ENCODE measurements around the gene SPPL2B.
A peak's percentile ranks its signal among the peaks of the same experiment; 100 is the strongest.
"Not testable (repeated sequence)": the region's sequence is repeated elsewhere in the genome, so short reads cannot be mapped to it uniquely, and the experiment has no call there.

The SPPL2B gene

GRCh38 chr19:2385053-2385721 lies 56.7 kb downstream of the SPPL2B start:
- DNase-seq (ENCODE audit: low read depth): peak; percentile 95
- TF ChIP-seq CTCF (conservative IDR thresholded peaks at IDR 0.05; ENCODE audit: control insufficient read depth, insufficient read depth, low read depth, low read length): no peak
- H3K4me3 ChIP-seq (ENCODE audit: control insufficient read depth, low read depth, low read length): peak overlapping the region; percentile 7

DNA sequence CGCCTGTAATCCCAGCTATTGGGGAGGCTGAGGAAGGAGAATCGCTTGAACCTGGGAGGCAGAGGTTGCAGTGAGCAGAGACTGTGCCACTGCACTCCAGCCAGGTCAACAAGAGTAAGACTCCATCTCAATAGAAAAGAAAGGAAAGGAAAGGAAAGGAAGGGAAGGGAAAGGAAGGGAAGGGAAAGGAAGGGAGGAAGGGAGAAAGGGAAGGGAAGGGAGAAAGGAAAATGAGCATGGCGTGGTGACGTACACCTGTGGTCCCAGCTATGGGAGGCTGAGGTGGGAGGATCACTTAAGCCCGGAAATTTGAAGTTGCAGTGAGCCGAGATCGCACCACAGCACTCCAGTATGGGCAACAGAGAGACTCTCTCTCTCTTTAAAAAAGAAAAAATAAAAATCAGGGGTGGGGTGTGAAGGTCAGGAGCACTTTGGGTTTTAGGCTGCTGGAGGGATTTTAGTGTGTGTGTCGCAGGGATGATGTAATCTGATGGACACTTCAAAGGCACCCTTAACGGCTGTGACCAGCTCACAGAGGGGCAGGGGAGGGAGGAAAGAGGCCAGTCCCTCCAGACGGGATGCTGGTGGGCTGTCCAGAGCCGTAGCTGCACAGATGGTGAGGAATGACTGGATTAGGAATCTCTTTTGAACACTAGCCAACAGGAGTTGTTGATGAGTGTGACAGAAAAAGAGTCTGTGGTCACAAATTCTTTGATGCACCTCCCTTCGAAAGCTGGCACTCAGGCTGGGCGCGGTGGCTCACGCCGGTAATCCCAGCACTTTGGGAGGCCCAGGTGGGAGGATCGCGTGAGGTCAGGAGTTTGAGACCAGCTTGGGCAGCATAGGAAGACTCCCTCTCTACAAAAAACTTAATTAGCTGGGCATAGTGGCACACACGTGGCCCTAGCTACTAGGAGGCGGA lies 59.1 kb downstream of the SPPL2B start:
- no peak for TF ChIP-seq CTCF (conservative IDR thresholded peaks at IDR 0.05; ENCODE audit: control insufficient read depth, insufficient read depth, low read depth, low read length)
- H3K4me3 ChIP-seq (ENCODE audit: control insufficient read depth, low read depth, low read length): no peak overlapping the region
- DNase-seq (ENCODE audit: low read depth): no peak

GRCh38 chr19:2389594-2389993 lies 61.1 kb downstream of the SPPL2B start:
- no peak for DNase-seq (ENCODE audit: low read depth)
- TF ChIP-seq CTCF (conservative IDR thresholded peaks at IDR 0.05; ENCODE audit: control insufficient read depth, insufficient read depth, low read depth, low read length): no peak
- H3K4me3 ChIP-seq (ENCODE audit: control insufficient read depth, low read depth, low read length): no peak overlapping the region

DNA sequence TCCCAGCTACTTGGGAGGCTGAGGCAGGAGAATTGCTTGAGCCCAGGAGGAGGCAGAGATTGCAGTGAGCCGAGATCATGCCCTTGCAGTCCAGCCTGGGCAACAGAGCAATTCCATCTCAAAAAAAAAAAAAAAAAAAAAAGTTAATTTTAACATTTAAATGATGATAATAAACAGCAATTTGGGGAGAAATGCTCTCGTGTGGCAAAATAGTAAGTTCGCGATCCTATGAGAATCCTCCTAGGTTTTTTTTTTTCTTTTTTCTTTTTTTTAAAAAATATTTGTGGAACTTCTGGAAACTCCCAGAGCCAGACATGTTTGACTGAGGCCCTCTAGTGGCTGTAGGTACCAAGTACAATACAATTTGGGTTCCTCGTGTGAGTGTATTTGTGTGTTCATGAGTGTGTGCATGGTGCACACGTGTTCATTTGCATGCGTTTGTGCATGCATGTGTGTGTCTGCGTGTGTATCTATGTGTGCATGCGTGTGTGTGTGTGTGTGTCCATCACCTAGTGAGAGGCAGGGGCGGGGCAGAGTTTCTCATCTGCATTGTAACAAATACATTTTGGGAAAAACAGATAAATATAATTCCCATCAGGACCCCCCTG lies 62.7 kb downstream of the SPPL2B start:
- TF ChIP-seq CTCF (conservative IDR thresholded peaks at IDR 0.05; ENCODE audit: control insufficient read depth, insufficient read depth, low read depth, low read length): peak; percentile 86
- no peak overlapping the region for H3K4me3 ChIP-seq (ENCODE audit: control insufficient read depth, low read depth, low read length)

DNA sequence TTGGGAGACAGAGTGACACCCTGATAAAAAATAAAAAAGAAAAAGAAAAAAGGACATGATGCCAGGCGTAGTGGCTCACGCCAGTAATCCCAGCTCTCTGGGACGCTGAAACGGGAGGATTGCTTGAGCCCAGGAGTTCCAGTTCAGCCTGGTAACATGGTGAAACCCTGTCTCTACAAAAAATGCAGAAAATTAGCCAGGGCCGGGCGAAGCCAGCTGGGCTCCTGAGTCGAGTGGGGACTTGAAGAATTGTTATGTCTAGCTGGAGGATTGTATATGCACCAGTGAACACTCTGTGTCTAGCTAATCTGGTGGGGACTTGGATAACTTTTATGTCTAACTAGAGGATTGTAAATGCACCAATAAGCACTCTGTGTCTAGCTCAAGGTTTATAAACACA lies 63.9 kb downstream of the SPPL2B start:
- DNase-seq (ENCODE audit: low read depth): no peak
- no peak overlapping the region for H3K4me3 ChIP-seq (ENCODE audit: control insufficient read depth, low read depth, low read length)
- no peak for TF ChIP-seq CTCF (conservative IDR thresholded peaks at IDR 0.05; ENCODE audit: control insufficient read depth, insufficient read depth, low read depth, low read length)

More for the DNA sequence above, 62.7 kb downstream of the SPPL2B start:
- DNase-seq (ENCODE audit: low read depth): peak; percentile 80

GRCh38 chr19:2392899-2393298 lies 64.4 kb downstream of the SPPL2B start:
- not testable (repeated sequence) for DNase-seq (ENCODE audit: low read depth); H3K4me3 ChIP-seq (ENCODE audit: control insufficient read depth, low read depth, low read length)

- H3K4me3 ChIP-seq (ENCODE audit: control insufficient read depth, low read depth, low read length): no peak overlapping the region
- TF ChIP-seq CTCF (conservative IDR thresholded peaks at IDR 0.05; ENCODE audit: control insufficient read depth, insufficient read depth, low read depth, low read length): no peak
- no peak for DNase-seq (ENCODE audit: low read depth)
These were observed 65.6 kb downstream of the SPPL2B start for GRCh38 chr19:2394054-2394441.

Data from fibroblast of mammary gland (primary cell).